GM10266 (cell line): Measurements from ENCODE around the gene LOXL4.

ENCODE experiments used
- DNase-seq: peaks from one replicate; pipeline ENCODE4 v3.0.0; 2012; ENCODE audit errors: extremely low spot score
- CTCF ChIP-seq: IDR thresholded peaks from 2 replicates; pipeline ENCODE4 v1.5.1; 2012; ENCODE audit warnings: mild to moderate bottlenecking, low read depth; ENCODE audit not compliant: control insufficient read depth, insufficient read depth; ENCODE audit errors: missing control alignments

Gene LOXL4

DNA sequence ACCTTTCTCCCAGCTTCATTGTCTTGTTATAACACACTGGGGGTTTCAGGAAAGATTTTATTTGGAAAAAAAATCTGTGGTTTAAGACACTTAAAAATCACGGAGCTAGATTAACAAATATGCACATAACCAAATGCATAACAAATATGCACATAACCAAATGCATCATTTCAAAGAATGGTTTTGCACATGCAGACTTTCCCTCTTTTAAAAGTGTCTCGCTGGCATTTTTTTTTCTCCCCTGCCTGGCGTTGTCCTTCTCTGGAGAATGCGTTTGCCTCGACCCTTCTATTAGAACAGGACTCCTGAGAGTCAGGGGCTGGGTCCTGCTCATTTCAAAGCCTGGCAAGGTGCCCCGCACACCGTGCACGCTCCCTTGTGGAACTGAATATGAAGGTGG is 42.7 kb upstream of the LOXL4 start:
- no peak for DNase-seq
- no peak for TF ChIP-seq CTCF

- DNase-seq: peak; percentile 57
- TF ChIP-seq CTCF: peak; percentile 65
Observed at GRCh38 chr10:98309366-98310355, 41.7 kb upstream of the LOXL4 start.

GRCh38 chr10:98308669-98309365 is 40.8 kb upstream of the LOXL4 start:
- no peak for DNase-seq
- no peak for TF ChIP-seq CTCF

DNA sequence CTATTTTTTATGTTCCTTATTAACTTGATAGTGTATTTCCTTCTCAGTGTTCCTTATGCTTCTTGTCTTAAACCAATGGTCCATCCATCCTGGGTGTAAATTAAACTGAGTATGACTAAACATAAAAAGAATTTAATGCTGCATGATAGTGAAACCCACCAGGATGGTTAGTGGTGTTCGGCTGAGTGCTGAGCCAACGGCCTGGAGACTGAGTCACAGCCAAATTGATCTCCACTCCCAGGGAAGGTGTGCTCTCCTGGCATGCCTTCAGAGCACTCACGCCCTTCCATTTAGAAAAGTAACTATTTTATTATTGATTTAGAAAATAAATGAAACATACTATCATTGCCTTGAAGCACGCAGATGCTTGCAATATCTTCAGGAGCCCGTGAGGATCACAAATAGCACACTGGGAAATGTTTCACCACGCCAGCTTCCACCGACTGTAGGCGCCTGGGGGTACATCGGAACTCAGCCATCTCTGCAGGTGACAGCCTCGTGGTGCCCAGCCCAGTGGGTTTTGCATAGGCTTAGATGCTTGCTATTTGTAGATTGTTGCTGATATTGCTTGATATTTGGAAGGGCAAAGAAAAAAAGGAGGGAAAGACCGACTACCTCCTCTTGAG is 40.0 kb upstream of the LOXL4 start:
- no peak for TF ChIP-seq CTCF
- DNase-seq: no peak

- no peak for DNase-seq
- TF ChIP-seq CTCF: no peak
Observed at GRCh38 chr10:98306501-98306900, 38.5 kb upstream of the LOXL4 start.

GRCh38 chr10:98303569-98303968 is 35.6 kb upstream of the LOXL4 start:
- no peak for TF ChIP-seq CTCF
- DNase-seq: no peak
